Keratinocyte (primary cell): ENCODE data around the gene UPP2.

Experiments used
- EZH2 ChIP-seq: IDR thresholded peaks from one replicate; pipeline ENCODE4 v1.6.1; 2012; ENCODE audit warnings: inconsistent platforms, mild to moderate bottlenecking, low read length, moderate library complexity
- TF ChIP-seq, protein P1 (sequence below), 3 experiments: IDR thresholded peaks in 1 of 3; conservative IDR thresholded peaks in 1 of 3; optimal IDR thresholded peaks in 1 of 3; 2 replicates in 2 of 3; 3 replicates in 1 of 3; pipeline versions ENCODE3 to v1.5.1; 2011; ENCODE audit warnings: low read length in 3 of 3, mild to moderate bottlenecking in 3 of 3, moderate library complexity in 2 of 3, control low read depth in 1 of 3, inconsistent platforms in 1 of 3; ENCODE audit not compliant: insufficient read depth in 2 of 3; ENCODE audit errors: extremely low read depth in 1 of 3

DNA sequence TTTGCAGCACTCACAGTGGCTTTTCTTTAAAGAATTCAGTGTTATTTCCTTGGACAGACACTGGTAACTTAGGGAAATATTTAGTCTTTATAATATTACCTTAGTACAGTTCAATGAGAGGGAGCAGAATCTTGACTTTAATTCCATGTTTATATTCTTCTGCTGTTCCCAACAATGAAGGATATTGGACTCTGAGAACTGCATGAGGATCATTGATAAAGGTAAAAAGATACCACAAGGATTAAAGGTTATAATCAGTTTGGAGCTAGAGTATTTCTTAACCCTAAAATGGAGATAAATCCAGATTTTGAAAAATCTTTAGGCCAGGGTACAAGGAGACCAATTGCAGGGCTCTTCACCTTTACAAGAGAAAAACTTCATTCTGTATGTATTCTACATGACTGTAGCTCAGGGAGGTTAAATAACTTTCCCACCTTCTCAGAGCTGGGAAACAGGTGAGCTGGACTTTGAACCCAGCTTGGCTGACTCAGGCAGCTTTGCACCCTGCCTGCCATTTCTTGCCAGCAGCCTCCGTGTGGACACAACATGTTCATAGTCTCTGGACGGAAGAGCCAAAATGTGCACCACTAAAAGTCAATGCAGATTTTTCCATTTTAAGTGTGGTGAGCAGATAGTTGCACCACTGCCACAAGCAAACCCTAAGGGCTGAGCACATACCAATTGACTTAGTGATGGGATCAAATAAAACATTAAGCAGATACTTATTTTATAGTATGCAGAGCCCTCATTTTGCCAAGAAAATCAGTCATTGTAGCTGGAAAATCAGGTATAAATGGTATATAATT, 26.7 kb downstream of the UPP2 start:
- TF ChIP-seq, protein P1, sequence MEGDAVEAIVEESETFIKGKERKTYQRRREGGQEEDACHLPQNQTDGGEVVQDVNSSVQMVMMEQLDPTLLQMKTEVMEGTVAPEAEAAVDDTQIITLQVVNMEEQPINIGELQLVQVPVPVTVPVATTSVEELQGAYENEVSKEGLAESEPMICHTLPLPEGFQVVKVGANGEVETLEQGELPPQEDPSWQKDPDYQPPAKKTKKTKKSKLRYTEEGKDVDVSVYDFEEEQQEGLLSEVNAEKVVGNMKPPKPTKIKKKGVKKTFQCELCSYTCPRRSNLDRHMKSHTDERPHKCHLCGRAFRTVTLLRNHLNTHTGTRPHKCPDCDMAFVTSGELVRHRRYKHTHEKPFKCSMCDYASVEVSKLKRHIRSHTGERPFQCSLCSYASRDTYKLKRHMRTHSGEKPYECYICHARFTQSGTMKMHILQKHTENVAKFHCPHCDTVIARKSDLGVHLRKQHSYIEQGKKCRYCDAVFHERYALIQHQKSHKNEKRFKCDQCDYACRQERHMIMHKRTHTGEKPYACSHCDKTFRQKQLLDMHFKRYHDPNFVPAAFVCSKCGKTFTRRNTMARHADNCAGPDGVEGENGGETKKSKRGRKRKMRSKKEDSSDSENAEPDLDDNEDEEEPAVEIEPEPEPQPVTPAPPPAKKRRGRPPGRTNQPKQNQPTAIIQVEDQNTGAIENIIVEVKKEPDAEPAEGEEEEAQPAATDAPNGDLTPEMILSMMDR (optimal IDR thresholded peaks at IDR 0.05 in 1 of 3, IDR thresholded peaks at IDR 0.05 in 1 of 3, conservative IDR thresholded peaks at IDR 0.05 in 1 of 3; ENCODE audit: extremely low read depth in 1 of 3, insufficient read depth in 2 of 3, low read length in 3 of 3), result no peak
- TF ChIP-seq EZH2, result no peak
